NCI-H187 treated with DMSO at 0.1 percent for 48 hours (cell line): Measurements from ENCODE around the gene ERGIC2.
"Not testable (repeated sequence)": the region's sequence is repeated elsewhere in the genome, so short reads cannot be mapped to it uniquely, and the experiment has no call there.

Experiments
- DNase-seq: peaks from one replicate; lab custom pipeline; 2025; lab: John Stamatoyannopoulos, UW

The ERGIC2 gene

GRCh38 chr12:29299633-29300032, 81.3 kb downstream of the ERGIC2 start:
- DNase-seq, result no peak

DNA sequence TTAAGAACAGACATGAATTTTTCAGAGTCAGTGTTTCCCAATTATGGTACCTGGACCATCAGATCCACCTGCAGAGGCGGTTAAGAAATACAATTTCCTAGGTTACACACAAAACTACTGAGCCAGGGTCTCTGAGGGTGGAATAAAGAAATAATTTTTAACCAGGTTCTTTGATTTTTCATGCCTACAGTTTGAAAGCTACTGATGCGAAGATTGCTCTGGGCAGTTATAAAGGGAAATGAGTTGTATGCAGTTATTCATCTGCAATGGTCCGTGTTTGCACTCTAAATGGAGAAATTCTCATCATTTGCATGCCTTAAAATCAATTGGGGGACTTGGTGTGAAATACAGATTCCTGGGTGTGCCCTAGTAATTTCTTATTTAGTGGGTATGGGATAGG, 89.7 kb downstream of the ERGIC2 start:
- DNase-seq, result no peak

GRCh38 chr12:29290475-29290874, 90.5 kb downstream of the ERGIC2 start:
- not testable (repeated sequence) for DNase-seq

GRCh38 chr12:29288031-29288430, 92.9 kb downstream of the ERGIC2 start:
- no peak for DNase-seq

GRCh38 chr12:29287622-29288021, 93.3 kb downstream of the ERGIC2 start:
- DNase-seq, result no peak
